Measurements from ENCODE around the gene SCARB2.
"Not testable (repeated sequence)": the region's sequence is repeated elsewhere in the genome, so short reads cannot be mapped to it uniquely, and the experiment has no call there.

SCARB2 gene, protein sequence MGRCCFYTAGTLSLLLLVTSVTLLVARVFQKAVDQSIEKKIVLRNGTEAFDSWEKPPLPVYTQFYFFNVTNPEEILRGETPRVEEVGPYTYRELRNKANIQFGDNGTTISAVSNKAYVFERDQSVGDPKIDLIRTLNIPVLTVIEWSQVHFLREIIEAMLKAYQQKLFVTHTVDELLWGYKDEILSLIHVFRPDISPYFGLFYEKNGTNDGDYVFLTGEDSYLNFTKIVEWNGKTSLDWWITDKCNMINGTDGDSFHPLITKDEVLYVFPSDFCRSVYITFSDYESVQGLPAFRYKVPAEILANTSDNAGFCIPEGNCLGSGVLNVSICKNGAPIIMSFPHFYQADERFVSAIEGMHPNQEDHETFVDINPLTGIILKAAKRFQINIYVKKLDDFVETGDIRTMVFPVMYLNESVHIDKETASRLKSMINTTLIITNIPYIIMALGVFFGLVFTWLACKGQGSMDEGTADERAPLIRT

GRCh38 chr4:76213415-76214176 lies at the start of gene SCARB2:
Gene SCARB2 (minus strand): TSS chr4:76213824. CDS start chr4:76213543, 281 bp downstream.
- H3K4me3 ChIP-seq (ENCODE audit: low read depth, low read length) = peak within 1 kb of the TSS; percentile 74

DNA sequence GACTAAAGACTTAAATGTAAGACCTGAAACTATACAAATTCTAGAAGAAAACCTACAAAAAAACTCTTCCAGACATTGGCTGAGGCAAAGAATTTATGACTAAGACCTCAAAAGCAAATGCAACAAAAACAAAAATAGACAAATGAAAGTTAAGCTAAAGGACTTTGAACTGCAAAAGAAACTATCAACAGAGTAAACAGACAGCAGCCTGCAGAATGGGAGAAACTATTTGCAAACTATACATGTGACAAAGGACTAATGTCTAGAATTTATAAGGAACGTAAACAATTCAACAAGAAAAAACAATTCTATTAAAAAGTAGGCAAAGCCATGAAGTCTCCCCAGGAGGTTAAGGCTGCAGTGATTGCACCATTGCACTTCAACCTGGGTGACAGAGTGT lies 46.9 kb upstream of the SCARB2 start:
- H3K4me3 ChIP-seq (ENCODE audit: low read depth, low read length) = no peak overlapping the region

- H3K4me3 ChIP-seq (ENCODE audit: low read depth, low read length) = no peak overlapping the region
Observed at GRCh38 chr4:76257824-76258223, 44.2 kb upstream of the SCARB2 start.

- H3K4me3 ChIP-seq (ENCODE audit: low read depth, low read length) = no peak overlapping the region
Observed at GRCh38 chr4:76256968-76257367, 43.3 kb upstream of the SCARB2 start.

- H3K4me3 ChIP-seq (ENCODE audit: low read depth, low read length) = no peak overlapping the region
Observed at GRCh38 chr4:76256032-76256431, 42.4 kb upstream of the SCARB2 start.

DNA sequence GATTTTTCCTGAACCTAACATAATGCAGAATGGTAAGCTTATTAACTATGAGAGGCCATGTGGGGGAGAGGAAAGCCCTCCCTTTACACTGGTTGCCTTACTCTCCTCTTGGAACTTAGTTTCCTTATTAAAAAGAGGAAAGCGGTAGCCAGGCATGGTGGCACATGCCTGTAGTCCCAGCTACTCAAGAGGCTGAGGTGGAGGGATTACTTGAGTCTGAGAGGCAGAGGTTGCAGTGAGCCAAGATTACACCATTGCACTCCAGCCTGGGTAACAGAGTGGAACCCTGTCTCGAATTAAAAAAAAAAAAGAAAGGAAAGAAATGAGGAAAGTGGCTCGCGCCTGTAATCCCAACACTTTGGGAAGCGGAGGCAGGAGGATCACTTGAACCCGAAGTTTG lies 39.9 kb upstream of the SCARB2 start:
- H3K4me3 ChIP-seq (ENCODE audit: low read depth, low read length) = no peak overlapping the region

- peak overlapping the region; percentile 40 for H3K4me3 ChIP-seq (ENCODE audit: low read depth, low read length)
Observed at GRCh38 chr4:76252271-76252653, 38.6 kb upstream of the SCARB2 start.

DNA sequence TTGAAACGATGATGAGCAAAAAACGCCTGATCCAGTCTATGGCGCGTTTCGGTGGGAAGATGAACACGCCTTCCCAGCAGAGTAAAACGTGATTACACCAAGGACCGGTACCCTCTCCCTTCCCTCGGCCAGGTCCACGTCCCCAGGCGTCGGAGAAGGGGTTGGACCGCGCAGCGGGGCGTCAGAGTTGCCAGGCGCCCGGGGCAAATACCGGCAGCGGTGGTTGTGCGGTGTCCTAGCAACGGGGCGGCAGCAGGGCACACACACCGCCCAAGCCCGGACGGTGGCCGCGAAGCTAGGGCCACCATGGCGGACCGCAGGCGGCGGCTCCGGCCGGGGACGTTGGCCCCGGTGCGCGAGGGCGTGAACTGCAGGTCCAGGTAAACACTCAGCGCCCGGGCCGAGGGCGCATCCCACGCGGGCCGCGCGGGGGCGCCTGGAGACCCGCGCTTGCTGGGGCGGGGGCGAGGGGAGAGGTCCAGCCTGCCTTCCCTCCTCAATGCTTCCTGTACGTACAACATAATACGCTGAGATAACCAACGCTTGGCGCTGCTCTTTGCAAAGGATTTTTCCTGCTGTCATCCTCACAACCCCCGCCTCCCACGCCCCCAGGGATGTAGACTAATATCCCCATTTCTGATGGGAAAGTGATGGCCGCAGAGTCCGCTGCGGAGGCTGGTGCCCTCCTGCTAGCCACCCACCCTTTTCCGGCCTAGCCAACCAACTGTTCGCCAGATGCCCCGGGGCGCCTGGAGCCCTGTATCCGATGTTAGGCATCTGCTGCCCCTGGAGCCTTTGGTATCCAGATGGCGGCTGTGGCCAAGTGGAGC lies 38.0 kb upstream of the SCARB2 start, which contains the start of gene FAM47E:
TSS of gene FAM47E (plus strand) at position 281 of the 830 bp plus-strand sequence. CDS start at position 307, 26 bp downstream.
- H3K4me3 ChIP-seq (ENCODE audit: low read depth, low read length) = peak within 1 kb of the TSS; percentile 40

DNA sequence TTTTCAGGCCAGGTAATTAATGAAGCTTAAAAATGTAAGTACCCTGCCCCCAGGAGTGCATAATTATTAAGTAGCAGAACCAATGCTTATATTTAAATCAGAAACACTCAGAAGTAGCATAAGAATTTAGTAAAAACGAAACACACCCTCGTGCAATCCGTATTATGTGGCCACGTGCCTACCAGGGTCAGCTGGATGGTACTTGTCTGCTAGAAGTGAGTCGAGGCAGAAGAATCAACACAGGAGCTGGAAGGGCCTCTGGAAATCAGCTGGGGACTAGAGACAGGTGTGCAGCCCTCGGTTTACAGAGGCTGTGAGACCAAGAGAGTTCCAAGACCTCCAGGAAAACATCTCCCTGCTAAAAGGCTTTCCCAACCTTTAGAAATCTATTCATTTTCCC lies 37.3 kb upstream of the SCARB2 start:
- H3K4me3 ChIP-seq (ENCODE audit: low read depth, low read length) = peak overlapping the region; percentile 40

GRCh38 chr4:76246852-76247251 lies 33.2 kb upstream of the SCARB2 start:
- H3K4me3 ChIP-seq (ENCODE audit: low read depth, low read length) = no peak overlapping the region

DNA sequence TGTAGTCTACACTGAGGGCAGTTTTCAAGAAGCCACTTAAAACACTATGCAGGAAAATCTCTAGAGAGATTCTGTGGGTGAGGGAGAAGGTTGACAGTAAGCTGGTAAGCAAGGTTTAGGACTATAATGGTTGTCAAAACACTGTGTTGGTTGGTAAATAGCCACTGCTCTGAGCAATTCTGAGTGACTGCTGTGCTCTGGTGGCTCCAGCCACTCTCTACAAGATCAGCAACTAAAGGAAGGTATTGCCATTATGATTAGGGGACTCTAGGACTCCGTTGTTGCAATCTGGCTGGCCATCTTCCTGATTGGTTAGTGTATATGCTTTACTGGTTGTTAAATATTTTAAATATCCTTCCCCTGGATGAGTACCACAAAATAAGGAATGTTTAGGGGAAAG lies 32.4 kb upstream of the SCARB2 start:
- H3K4me3 ChIP-seq (ENCODE audit: low read depth, low read length) = no peak overlapping the region

DNA sequence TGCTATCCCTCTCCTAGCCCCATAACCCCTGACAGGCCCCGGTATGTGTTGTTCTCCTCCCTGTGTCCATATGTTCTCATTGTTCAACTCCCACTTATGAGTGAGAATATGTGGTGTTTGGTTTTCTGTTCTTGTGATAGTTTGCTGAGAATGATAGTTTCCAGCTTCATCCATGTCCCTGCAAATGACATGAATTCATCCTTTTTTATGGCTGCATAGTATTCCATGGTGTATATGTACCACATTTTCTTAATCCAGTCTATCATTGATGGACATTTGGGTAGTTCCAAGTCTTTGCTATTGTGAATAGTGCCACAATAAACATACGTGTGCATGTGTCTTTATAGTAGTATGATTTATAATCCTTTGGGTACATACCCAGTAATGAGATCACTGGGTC lies 30.3 kb upstream of the SCARB2 start:
- not testable (repeated sequence) for H3K4me3 ChIP-seq (ENCODE audit: low read depth, low read length)

DNA sequence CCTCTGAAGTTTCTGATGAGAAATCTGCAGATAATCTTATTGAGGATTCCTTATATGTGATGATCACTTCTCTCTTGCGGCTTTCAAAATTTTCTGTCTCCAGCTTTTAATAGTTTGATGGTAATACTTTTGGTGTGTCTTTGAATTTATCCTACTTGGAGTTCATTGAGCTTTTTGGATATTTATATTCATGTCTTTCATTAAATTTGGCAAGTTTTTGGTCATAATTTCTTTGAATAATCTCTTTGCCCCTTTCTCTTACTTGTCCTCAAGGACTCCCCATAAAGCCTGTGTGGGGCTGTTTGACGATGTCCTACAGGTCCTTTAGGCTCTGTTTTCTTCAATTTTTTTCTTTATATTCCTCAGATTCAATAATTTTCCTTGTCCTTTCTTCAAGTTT lies 26.6 kb upstream of the SCARB2 start:
- H3K4me3 ChIP-seq (ENCODE audit: low read depth, low read length) = no peak overlapping the region

DNA sequence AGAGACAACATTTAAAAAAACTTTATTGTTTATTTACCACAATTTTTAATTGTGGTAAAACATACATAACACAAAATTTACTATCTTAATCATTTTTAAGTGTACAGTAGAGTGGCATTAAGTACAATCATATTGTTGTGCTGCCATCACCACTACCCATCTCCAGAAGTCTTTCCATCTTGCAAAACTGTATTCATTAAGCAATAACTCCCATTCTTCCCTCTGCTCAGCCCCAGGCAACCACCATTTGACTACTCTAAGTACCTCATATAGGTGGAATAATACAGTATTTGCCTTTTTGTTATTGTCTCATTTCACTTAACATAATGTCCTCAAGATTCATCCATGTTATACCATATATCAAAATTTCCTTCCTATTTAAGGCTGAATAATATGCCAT lies 25.1 kb upstream of the SCARB2 start:
- no peak overlapping the region for H3K4me3 ChIP-seq (ENCODE audit: low read depth, low read length)

- no peak overlapping the region for H3K4me3 ChIP-seq (ENCODE audit: low read depth, low read length)
Observed at GRCh38 chr4:76238236-76238635, 24.6 kb upstream of the SCARB2 start.

GRCh38 chr4:76235915-76236314 lies 22.3 kb upstream of the SCARB2 start:
- H3K4me3 ChIP-seq (ENCODE audit: low read depth, low read length) = no peak overlapping the region

- H3K4me3 ChIP-seq (ENCODE audit: low read depth, low read length) = no peak overlapping the region
Observed at GRCh38 chr4:76235407-76235806, 21.8 kb upstream of the SCARB2 start.

- H3K4me3 ChIP-seq (ENCODE audit: low read depth, low read length) = no peak overlapping the region
Observed at GRCh38 chr4:76234679-76235044, 21.0 kb upstream of the SCARB2 start.

GRCh38 chr4:76233967-76234678 lies 20.5 kb upstream of the SCARB2 start:
- H3K4me3 ChIP-seq (ENCODE audit: low read depth, low read length) = peak overlapping the region; percentile 34

DNA sequence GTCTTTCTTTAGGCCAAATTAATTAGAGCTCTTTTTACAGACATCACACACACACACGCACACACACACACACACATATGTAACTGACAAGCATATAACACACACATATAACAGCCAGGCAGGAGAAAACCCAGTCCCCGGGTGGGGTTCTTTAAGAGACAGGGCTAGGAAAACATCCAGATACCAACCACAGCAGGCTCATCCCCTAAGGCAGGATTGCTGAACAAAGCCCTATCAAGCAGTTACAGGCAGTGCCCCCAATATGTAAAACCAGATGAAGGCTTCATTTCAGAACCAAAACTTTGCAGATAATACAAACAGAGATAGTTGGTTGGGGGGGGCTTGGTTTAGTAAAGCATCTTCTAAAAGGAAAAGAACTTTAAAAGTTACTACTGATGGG lies 19.9 kb upstream of the SCARB2 start:
- H3K4me3 ChIP-seq (ENCODE audit: low read depth, low read length) = peak overlapping the region; percentile 34

DNA sequence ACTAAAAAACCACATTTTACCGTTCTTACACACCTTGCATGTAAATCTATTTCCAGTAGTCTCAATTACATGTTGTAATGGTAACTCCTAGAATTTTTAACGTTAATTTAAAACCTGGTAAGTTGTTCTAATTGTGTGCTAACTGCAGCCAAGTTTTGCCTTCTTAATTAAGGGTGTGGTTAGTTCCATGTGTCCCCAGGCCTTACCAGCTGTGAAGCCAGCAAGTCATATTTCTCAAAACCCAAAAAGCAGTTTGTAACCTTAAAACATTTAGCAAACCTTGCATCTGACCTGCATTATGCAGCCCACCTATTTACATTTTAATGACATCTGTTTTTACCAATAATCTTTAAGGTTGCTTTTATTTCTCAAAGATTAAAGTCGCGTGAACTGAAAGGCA lies 19.5 kb upstream of the SCARB2 start:
- H3K4me3 ChIP-seq (ENCODE audit: low read depth, low read length) = no peak overlapping the region

All from iPS-11a (cell line).